ENCODE measurements around the gene HNRNPA2B1.

The HNRNPA2B1 gene

DNA sequence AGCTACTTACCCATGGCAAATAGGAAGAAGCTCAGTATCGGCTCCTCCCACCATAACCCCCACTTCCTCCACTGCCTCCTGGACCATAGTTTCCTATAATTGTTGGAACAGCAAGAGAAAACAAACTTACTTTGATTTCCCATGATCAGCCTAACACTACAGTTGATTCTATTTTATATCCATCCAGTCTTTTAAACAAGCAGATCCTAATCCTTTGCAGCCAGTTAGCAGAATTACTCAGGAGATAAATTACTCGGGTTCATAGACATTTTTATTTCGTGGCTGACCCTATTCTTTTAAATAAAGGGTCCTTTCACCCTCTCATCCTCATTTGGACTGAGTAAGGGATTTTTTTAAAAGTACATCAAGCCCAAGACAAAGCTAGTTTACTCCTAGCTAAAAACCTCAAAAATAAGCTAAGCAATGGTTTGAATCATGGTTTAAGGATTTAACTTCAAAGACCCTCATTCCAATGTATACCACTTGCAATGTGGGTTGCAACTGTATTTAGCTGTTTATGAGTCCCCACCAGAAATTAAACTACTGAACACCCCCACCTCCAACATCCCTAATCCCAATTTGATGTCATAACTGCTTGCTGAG, 8.0 kb downstream of the HNRNPA2B1 start:
- no peak for DNase-seq (ENCODE audit: low read depth)
- H3K4me3 ChIP-seq (ENCODE audit: control insufficient read depth, low read depth, low read length): no peak overlapping the region
- no peak for TF ChIP-seq CTCF (conservative IDR thresholded peaks at IDR 0.05; ENCODE audit: control insufficient read depth, insufficient read depth, low read depth, low read length)

GRCh38 chr7:26191974-26192479, 8.5 kb downstream of the HNRNPA2B1 start:
- no peak for TF ChIP-seq CTCF (conservative IDR thresholded peaks at IDR 0.05; ENCODE audit: control insufficient read depth, insufficient read depth, low read depth, low read length)
- DNase-seq (ENCODE audit: low read depth): no peak
- no peak overlapping the region for H3K4me3 ChIP-seq (ENCODE audit: control insufficient read depth, low read depth, low read length)

DNA sequence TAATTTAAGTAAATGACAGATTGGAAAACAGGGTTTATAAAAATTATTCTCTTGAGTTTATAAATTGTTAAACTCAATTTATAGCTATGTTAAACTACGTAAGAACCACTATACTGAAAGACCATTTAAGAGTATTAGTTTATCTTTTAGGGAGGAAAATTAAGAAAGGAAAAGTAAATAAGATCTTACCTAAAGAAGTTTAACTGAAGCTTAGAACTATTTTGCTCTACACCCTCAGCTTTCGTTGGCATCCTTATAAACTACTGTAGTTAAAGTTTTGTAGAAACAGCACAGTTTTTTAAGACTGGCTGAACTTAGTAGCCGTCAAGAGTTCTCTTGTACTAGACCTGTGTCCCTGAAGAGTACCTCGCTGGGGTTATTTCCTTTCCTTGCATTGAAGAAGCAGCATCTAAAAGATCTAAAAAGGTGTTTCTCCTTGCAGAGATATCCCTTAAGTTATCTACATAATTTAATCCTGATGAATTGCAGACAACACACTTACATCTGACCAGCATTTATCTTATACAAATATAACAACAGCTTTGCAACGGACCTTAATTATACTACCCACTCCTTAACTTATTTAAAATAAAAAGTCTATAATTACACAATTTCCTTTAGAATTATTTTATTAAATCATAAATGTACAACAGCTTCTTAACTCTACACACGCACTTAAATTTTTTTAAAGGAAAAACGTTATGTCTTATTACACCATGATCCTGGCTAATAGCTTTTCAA, 9.1 kb downstream of the HNRNPA2B1 start:
- TF ChIP-seq CTCF (conservative IDR thresholded peaks at IDR 0.05; ENCODE audit: control insufficient read depth, insufficient read depth, low read depth, low read length): no peak
- no peak for DNase-seq (ENCODE audit: low read depth)
- no peak overlapping the region for H3K4me3 ChIP-seq (ENCODE audit: control insufficient read depth, low read depth, low read length)

DNA sequence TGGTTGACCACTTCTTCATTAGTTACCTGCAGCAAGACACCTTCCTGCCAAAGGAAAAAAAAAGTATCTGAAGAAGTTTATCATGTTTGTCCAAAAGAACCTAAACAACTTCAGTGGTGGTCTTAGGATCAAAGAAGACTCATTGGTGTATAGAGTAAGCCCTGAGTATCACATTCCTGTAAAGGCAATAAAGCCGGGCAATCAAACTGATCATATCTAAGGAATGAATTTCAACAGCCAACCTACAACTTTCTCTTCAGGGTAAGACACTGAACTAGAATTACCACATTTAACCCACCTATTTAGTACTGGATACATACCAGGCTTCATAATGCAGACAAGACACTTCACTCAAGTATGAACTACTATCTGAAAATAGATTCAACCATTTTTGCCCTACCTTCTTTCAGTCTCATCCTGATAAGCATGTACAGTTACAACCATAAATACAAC, 10.1 kb downstream of the HNRNPA2B1 start:
- no peak for DNase-seq (ENCODE audit: low read depth)
- no peak for TF ChIP-seq CTCF (conservative IDR thresholded peaks at IDR 0.05; ENCODE audit: control insufficient read depth, insufficient read depth, low read depth, low read length)
- no peak overlapping the region for H3K4me3 ChIP-seq (ENCODE audit: control insufficient read depth, low read depth, low read length)

- DNase-seq (ENCODE audit: low read depth): no peak
- no peak for TF ChIP-seq CTCF (conservative IDR thresholded peaks at IDR 0.05; ENCODE audit: control insufficient read depth, insufficient read depth, low read depth, low read length)
- no peak overlapping the region for H3K4me3 ChIP-seq (ENCODE audit: control insufficient read depth, low read depth, low read length)
Observed at GRCh38 chr7:26189697-26190096, 10.8 kb downstream of the HNRNPA2B1 start.

DNA sequence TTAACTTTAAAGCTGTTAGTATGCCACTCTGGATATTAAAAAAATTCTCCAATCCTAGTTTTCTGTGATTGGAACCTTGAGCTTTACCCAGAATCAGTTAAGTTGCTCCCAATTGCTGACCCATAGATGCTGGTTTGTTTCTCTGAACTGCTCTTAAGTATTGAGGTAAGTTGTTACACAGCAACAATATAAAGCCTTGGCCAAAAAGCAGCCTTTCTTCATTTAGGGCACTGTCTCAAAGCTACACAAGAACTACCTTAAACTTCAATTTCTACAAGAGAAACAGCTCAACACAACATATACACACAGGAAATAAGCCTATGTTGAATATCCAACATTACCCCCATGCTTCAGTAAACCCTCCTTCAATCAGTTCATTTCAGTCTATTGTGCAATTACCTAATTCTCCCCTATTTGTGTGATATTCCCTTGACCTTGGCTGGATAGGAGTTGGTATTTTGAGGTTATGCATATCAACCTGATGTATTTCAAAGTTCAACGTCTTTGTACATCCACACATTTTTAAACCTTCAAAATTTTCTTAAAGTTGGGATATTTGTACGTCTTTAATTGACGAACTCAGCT, 11.5 kb downstream of the HNRNPA2B1 start:
- no peak for DNase-seq (ENCODE audit: low read depth)
- H3K4me3 ChIP-seq (ENCODE audit: control insufficient read depth, low read depth, low read length): no peak overlapping the region
- TF ChIP-seq CTCF (conservative IDR thresholded peaks at IDR 0.05; ENCODE audit: control insufficient read depth, insufficient read depth, low read depth, low read length): no peak
